ENCODE results near the gene COL2A1.
A peak's percentile ranks its signal among the peaks of the same experiment; 100 is the strongest.

COL2A1 gene

DNA sequence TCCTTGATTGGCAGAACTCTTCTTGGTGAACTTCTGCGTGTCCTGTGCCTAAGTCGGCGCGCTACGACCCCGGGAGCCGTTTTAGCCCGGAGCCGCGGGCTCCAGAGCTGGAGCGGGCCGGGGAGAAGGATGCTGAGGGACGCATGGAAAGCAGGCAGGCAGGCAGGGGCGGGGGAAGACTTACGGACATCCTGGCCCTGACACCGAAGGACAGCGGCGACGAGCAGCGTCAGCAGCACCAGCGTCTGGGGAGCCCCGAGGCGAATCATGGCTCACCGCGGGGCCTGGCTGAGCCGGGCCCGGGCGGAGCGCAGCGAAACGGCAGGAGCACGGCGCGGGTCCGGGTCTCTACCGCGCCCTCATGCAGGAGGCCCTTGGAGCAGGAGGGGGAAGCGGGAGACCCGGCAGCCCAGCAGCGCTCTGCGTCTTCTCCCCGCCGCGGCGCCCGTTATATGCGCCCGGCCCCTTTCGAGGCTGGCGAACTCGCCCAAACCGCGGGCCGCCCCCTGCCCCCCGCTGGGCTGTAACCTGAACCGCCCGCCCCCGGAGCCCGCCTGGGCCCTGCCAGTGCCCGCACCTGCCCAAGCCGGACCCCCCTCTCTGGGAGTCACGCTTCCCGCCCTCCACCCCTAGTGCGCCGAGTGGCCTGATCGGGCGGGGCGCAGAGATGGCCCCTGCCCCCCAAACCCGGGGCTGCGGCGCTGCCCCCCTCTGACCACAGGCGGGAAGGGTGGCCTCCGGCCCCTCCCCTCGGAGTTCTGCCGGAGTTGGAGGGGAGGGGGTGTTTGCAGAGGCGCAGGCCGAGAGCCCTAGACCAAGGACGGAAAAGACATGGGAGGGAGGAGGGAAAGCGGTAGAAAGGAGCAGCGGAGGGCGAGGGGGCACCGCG, at the start of gene COL2A1:
Gene COL2A1 (minus strand): TSS at position 424 of the 889 bp plus-strand sequence. CDS start 155 bp downstream, at position 269.
- peak; percentile 82 for DNase-seq

DNA sequence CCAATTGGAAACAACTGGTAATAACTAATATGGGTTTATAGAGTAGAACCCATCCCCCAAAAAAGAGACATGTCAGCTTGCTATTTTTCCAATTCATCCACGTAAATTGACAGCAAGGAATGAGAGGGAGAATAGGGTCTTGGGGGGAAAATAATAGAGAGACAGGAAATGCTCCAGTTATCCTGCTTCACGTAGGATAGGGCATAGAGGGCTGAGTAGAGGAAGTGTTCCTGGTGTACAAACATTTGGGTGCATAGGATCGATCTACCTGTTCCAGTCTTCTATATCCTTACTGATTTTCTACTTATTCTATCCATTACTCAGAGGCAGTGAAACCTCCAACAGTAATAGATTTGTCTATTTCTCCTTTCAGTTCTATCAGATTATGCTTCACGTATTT, 49.6 kb upstream of the COL2A1 start:
- DNase-seq: no peak

DNA sequence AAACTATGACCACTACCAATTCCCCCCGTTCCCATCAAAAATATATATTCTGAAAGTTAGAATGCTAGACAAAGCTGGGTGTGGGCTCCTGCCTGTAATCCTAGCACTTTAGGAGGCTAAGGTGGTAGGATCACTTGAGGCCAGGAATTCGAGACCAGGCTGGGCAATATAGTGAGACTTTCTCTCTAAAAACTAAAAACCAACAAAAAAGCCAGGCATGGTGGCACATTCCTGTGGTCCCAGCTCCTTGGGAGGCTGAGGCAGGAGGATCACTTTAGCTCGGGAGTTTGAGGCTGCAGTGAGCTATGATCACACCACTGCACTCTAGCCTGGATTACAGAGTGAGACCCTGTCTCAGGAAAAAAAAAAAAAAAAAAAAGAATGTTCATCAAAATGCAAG, 48.8 kb upstream of the COL2A1 start:
- no peak for DNase-seq

DNA sequence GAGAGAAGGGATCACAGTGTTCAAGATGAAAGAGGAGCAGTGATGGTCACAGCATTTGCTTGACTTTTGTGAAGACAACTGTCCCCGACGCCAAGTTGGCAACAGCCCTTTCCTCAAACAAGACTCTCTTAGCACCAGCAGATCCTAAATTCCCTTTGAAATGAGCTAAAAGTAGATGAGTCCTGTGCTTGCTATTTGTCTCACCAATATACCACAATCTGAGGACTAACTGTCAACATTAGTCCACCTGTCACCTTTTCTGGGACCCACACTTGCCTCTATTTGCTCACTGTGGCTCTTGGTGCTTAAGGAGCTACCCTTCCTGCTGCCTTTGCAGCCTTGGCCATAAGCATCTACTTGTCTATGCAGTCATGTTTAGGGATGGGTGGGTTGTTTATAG, 47.4 kb upstream of the COL2A1 start:
- no peak for DNase-seq

DNA sequence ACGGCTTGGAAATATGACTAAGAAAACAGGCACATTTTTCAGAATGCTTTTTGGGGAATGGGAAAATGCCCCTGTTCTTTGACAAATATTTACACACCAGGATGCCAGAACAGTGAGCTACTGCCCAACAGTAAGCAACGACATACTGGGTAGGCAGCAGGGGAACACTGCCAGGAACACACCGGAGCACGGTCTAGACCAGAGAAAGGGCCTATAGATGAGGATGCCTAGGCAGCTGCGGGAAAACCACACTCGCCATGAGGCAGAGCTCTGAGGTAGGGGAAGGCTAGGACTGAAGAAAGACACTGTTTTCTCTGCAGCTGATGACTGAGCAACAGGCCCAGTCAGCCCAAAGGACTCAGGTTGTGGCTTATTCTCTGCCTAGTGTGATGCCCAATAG, 45.9 kb upstream of the COL2A1 start:
- no peak for DNase-seq

GRCh38 chr12:48045965-48046518, 41.8 kb upstream of the COL2A1 start:
- DNase-seq: no peak

DNA sequence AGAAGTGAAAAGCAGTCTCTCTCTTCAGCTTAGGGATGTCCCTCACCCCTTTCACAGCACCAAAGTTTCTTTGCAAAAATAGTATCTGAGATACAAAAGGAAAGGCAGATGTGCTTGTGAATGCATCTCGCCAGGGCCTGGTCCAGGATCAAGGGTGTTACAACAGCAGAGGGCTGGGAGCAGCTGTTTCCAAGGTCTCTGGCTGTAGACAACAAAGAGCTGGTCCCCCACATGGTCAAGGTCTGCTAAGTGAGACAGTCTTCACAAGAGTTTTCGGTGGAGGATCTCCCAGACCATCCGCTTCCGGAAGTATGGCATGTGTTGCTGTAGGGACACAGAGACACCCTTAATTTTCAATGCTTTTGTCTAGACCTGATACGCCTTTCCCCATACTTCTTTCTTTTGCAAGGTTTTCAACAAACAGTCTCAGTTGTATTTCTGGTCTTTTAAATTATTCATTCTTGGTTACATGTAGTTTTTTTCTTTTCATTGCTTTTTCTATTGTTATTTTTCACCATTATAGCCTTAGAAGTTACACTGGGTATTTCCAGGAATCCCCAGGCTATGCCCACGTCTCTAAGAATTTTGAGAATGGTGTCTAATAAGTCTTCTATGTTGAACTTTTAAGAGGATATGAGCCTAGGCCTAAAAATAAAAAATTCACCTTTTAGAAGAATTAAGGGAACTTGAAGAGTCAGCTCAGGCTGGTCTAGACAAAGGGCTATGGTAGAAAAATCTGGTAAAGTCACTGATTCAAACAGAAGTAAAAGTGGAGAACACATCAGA, 41.0 kb upstream of the COL2A1 start:
- no peak for DNase-seq

DNA sequence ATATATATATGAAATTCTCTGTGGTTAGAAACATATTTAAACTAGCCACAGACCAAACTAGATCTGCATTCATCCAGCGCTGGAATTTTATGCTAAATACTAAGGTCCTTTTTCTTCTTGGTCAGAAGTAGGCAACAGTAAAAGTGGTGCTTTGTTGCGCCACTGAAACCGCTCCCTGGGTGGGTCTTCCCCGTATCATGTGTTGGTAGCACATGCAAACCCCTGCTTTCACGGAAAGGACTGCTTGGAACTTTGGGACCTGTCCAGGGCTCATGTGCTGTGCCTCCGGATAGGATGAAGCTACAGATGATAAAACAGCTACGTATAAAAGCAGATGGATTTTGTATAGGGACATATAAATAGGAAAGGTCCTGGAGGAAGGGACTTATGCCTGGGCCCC, 40.1 kb upstream of the COL2A1 start:
- no peak for DNase-seq

- no peak for DNase-seq
These were observed 39.5 kb upstream of the COL2A1 start for GRCh38 chr12:48043771-48044170.

DNA sequence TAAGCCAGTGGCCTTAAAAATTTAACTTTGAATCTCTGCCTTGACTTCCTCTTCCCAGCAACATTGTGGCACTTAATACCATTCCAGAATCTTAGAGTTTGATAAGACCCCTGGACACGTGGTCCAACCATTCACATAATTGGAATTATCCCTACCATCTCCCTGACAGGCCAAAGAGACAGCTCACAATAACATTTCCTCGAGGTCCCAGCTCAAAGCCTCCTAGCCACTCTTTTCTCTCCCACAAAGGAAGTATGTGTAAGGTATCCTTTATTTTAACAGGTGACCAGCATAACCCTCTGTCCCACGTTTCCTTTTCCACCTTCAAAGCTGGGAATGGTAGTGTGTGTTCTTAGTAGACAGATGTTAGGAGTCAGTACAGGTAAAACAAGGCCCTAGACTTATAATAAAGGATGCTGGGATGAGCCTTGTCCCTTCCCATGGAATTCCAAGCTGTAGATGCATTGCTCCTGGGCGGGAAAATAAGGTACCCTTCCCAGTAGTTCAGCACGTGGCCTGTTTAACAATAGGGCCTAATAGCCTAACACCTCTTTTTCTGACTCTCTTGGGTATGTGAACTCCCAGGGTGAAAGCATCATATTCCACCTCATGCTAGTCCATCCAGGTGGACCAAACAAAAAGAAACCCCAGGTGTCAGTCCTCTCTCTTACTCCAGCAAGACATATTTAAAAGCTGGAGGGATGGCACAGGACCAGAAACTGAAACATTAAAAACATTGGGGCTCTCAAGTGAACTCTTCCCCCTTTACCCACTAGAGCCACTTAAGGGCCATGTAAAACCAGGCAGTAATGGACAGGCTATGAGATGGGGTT, 37.5 kb upstream of the COL2A1 start:
- no peak for DNase-seq

GRCh38 chr12:48040354-48040753, 36.1 kb upstream of the COL2A1 start:
- no peak for DNase-seq

DNA sequence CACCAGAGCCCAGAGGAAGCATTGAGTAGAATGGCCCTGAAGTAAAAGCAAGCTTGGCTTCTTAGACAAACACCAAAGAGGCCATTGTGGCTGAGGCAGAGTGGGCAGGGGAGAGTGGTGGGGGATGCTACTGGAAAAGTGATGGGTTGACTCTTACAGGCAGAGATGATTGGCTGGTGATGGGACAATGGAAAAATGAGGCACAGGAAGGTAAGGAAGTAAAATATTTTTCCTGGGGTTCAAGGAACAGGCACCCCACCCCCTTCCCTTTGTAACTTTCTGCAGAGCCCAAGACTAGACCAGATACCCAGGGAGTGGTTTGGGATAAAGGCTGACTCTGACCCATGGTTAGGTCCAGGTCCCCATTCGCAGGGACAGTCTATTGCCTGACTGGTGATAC, 34.9 kb upstream of the COL2A1 start:
- no peak for DNase-seq

DNA sequence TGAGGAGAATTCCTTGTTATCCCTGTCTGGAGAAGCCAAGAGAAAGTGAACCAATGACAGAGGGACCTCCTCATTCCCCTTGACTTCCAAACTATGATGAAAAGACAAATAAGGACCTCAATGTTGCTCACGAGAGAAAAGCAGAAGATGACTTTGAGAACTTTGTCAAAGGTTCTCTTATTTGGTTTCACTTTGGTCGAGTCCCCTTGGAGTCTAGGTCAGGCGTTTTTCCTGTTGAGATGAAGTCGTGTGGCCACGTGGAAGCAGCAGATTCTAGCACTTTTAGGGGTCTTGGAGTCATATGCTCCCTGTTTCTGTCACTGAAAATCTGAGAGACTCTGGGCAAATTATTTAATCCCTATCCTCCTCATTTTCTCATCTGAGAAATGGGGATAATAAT, 33.8 kb upstream of the COL2A1 start:
- no peak for DNase-seq

DNA sequence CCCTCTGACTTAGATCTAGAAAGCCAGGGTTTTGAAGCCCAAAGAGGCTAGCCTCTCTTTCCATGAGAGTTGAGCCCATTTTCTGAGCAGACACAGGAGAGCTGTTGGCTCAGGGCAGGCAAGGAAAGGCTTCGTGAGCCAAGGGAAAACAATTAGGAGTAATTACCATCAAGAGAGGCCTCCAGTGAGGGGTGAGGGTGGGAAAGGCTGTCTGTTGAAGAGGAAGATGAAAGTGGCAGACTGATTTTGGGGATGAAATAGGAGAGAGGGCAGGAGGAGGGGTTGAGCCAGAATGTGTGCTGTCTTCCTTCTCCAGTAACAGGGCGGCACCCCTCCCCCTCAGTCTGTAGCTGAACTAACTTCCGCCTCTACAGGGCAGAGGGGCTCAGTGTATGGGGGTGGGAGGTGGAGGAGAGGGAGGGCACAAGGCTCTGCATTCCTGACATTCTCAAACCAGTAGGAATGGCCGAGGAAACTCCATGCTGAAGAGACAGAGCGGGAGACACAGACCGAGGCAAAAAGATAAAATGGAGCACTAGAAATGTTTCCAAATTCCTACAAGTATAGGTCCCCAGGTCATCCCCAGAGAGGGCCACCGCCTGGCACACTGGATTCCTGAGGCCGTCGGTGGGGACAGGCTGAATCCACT, 33.1 kb upstream of the COL2A1 start:
- no peak for DNase-seq

DNA sequence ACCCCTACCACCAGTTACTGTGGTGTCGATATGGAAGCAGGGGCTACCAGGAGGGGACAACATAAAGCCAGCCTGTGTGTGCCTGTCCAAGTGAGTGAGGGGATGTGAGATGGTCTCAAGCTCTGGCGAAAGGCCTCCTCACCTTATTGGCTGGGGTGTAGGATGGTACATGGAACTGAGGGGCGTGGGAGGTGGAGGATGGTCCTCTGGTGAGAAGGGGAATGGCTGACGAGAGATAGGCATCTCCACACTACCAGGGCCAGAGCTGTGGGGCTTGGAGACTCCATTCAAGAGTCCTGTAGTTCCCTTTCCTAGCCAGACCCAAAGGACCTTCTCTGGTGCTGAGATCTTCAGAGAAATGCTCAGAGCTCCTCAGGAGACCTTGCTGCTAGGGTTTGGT, 32.5 kb upstream of the COL2A1 start:
- no peak for DNase-seq

DNA sequence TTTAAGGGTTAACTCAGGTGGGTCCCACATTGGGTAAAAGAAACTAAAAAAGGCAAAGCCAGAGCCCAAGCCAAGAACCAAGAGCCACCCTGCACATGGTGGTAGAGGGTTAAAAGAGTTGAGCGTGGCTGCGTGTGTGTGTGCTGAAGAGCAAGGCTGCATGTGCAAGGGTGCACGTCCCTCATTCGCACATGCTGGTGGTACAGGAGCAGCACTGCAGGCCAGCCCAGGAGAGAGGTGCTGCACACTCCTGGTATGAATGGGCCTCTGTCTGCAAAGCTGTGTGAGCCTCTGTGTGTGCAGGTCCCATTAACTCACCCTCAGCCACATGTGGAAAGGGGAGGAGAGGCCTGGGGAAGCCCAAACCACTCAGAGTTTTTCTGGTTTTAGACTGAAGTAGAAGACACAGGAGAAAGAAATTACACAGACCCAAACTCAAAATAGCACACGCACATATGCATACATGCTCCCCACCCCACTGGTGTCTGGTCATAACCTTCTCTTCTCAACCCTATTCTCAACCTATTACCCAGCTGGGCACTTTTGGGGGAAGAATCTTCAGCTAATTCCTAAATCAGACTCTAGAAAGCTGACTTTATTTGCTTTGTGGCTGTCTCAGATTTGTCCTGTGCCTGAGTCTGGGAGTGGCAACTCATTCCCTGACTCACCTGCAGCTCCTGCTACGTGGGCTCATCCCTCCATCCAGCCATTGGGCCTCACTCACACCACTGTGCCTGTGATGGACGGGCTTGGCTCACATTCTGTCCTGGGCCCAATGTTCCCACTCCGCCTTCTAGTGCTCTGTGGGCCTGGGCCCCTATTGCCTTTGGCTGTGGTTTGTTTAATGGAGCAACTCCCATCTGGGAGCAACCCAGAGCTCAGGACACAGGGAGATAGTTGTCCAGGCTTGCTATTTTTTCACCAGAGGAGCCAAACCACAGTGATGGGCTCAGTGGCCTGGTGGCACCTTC, 30.8 kb upstream of the COL2A1 start:
- no peak for DNase-seq

GRCh38 chr12:48033451-48033850, 29.2 kb upstream of the COL2A1 start:
- DNase-seq: no peak

DNA sequence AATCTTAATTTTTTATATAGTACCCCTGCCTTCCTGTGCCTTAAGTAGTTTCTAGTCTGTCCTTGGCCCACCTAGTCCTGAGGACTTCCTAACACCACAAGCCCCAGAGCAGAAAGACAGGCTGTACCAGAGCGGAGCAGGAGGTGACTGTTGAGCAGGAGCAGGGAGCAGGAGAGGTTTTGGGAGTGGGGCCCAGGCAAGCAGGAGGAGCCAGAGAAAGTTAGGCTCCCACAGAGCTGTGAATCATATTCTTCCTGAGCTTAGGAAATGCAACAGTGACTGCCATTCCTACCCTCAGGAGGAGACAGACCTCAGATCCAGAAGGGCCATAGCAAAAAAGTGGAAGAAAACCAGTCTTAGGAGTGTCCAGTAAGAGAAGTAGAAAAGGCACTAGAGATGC, 28.3 kb upstream of the COL2A1 start:
- no peak for DNase-seq

DNA sequence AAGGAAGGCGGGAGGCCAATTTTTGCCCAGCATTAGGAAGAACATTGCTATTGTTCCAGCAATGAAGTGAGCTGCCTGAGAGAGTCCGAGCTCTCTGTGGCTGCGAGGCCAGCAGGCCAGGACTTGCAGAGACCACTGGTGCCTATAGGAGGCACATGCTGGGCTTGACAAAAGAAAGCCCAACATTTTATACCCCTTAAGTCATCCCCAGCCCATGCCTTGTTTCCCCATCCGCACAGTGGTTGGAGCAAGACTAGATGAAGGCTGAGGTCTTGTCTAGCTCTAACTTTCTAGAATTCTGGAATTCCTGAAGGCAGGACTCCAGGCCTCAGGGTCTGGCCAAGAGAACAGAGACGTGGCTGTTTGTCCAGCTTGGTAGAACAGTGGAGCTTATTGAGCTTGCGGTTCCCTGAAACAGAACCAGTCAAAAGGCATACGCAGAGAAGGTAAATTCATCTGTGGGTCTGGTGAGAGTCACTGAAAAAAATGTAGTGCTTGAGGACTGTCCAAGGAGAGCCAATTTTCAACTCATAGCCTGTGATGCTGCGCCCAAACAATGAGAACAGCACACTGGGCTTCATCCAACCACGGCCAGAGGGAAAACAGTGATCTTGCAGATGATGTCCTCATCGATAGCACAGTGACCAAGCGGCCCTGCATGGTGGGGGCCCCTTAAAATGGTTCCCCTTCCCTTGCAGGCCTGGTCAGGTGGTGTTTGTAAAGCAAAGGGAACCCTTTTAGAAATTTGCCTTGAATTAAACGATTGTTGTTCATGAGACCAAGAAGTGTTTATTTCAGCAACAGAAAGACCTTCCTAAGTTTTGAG, 27.1 kb upstream of the COL2A1 start:
- no peak for DNase-seq

DNA sequence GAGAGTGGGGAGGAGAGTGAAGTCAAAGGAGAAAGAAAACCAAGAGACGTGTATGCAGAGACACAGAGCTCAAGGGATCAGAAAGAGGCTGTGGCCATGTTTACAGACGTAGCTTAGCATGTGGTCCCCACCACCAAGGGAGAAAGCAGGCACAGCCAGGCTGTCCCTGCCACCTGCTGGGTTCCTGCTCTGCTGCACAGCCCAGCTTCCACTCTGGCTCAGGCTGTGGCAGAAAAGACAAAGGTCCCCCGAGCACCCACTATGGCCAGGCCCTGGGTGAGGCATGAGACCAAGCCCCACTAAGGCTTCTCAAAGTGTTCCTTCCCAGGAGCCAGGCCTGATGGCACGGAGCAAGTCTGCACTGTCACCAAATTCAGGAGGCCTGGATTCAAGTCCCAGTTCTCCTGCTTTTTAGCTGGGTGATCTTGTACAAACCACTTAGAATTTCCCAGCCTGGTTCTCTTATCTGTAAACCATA, 25.9 kb upstream of the COL2A1 start:
- DNase-seq: no peak
